IPS DF 19.7 (cell line): ENCODE measurements around the gene GOSR2.

Experiments used
- DNase-seq: peaks from one replicate; pipeline ENCODE4 v3.0.0-alpha.2; 2013; ENCODE audit warnings: low read depth, low spot score

The GOSR2 gene

GRCh38 chr17:46922804-46923635 lies at the start of gene GOSR2:
Gene GOSR2 (plus strand): TSS chr17:46923160. CDS start chr17:46923193, 33 bp downstream.
- DNase-seq: no peak

GRCh38 chr17:46873941-46874645 lies 48.9 kb upstream of the GOSR2 start:
- no peak for DNase-seq

DNA sequence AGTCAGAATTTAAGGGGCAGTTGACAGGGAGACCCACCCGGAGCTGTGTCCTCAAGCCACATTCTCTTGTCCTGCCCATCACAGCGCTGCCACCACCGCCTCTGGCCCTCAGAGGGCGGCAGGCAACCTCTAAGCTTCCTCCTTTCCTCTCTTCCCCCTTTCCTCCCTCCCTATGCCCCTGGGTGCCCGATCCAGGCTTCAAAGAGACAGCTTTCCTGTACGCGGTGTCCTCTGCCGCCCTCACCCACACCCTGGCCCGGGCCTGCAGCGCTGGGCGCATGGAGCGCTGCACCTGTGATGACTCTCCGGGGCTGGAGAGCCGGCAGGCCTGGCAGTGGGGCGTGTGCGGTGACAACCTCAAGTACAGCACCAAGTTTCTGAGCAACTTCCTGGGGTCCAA lies 48.1 kb upstream of the GOSR2 start:
- no peak for DNase-seq

DNA sequence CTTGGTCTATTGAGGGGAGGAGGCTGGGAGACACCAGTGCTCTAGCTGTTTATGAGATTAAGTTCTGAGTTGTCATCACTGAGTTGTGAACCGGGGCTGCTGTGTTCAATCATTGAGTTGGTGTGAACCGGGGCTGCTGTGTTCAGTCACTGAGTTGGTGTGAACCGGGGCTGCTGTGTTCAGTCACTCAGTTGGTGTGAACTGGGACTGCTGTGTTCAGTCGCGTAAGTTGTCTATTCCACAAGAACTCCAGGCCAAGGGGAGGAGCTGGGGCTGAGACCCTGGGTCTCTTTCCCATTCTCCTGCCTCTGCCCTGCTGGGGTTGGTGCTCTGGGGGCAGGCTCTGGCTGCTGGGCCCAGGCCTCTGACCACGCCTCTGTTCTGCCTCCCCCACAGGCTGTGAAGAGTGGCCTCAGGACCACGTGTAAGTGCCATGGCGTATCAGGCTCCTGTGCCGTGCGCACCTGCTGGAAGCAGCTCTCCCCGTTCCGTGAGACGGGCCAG lies 47.1 kb upstream of the GOSR2 start:
- DNase-seq: no peak

DNA sequence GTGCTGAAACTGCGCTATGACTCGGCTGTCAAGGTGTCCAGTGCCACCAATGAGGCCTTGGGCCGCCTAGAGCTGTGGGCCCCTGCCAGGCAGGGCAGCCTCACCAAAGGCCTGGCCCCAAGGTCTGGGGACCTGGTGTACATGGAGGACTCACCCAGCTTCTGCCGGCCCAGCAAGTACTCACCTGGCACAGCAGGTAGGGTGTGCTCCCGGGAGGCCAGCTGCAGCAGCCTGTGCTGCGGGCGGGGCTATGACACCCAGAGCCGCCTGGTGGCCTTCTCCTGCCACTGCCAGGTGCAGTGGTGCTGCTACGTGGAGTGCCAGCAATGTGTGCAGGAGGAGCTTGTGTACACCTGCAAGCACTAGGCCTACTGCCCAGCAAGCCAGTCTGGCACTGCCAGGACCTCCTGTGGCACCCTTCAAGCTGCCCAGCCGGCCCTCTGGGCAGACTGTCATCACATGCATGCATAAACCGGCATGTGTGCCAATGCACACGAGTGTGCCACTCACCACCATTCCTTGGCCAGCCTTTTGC lies 46.5 kb upstream of the GOSR2 start:
- no peak for DNase-seq

GRCh38 chr17:46876926-46877325 lies 46.0 kb upstream of the GOSR2 start:
- DNase-seq: no peak

- DNase-seq: no peak
Observed at GRCh38 chr17:46877466-46877865, 45.5 kb upstream of the GOSR2 start.

DNA sequence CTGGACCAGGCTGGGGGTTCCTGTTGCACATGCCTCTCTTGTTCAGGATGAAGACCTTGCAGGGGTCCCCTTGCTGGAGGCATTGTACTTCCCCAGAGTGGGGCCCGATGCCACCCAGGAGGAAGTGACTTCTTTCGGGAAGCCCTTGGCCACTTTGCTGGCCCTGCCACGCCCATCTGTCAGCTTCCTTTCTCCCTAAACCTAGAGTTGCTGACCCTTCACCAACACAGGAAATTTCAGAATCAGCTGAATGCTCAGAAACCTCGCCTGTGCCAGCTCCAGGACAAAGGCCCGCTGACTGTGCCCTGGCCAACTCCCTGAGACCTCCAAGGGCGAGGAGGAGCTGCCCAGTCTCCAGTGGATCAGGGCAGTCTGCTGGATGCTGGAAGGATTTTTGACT lies 44.9 kb upstream of the GOSR2 start:
- no peak for DNase-seq

DNA sequence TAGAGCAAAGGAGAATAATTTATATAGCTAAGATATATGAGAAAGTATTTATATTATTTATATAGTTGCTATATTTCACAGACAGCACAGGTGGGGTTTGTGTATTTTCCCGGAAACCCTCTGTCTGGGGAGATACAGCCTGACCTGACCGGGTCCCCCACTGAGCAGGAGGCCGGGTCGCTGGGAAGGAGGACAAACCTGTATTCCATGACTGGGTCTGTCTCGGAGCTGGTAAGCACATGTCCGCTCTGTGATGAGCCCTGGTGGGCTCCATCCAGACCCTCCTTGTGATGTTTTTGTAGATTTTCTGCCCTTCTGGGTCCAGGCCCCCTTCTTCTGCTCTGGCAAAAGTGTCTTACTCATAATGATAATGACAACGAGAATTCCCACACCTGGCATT lies 43.9 kb upstream of the GOSR2 start:
- no peak for DNase-seq

DNA sequence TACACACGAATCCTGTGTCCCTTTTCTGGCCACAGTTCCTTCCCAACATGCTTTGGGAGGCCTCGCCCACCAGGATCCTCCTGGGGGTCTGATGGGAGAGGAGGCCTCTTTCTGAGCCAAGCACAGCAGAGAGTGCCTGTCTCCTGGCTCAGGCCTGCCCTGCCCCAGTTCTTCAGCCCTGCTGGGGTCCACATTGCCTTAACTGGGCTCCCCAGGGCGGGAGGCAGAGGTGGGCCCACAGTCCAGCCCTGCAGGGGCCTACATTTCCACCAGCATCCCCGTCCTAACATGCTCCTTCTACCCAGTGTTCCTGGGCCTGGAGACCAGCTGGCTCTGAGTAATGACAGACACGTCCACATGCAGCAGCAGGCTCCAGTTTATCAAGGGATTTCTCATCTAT lies 41.9 kb upstream of the GOSR2 start:
- DNase-seq: no peak

DNA sequence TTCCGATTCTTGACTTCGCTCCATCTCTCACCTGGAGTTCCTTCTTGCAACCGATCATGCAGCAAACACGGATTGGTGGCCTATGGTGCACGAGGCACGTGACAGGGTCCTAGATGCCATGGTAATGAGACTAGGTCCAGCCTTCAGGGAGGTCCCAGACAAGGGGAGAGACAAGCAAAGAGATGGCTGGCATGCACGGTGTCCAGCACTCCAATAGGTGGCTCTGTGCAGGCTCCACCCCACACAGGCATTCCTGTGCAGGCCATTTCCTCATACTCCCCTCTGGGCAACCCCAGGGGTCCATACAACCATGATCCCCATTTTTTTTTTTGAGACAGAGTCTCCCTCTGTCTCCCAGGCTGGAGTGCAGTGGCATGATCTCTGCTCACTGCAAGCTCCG lies 40.3 kb upstream of the GOSR2 start:
- DNase-seq: no peak

- DNase-seq: no peak
Observed at GRCh38 chr17:46883871-46884520, 39.0 kb upstream of the GOSR2 start.

- no peak for DNase-seq
Observed at GRCh38 chr17:46884552-46884951, 38.4 kb upstream of the GOSR2 start.

DNA sequence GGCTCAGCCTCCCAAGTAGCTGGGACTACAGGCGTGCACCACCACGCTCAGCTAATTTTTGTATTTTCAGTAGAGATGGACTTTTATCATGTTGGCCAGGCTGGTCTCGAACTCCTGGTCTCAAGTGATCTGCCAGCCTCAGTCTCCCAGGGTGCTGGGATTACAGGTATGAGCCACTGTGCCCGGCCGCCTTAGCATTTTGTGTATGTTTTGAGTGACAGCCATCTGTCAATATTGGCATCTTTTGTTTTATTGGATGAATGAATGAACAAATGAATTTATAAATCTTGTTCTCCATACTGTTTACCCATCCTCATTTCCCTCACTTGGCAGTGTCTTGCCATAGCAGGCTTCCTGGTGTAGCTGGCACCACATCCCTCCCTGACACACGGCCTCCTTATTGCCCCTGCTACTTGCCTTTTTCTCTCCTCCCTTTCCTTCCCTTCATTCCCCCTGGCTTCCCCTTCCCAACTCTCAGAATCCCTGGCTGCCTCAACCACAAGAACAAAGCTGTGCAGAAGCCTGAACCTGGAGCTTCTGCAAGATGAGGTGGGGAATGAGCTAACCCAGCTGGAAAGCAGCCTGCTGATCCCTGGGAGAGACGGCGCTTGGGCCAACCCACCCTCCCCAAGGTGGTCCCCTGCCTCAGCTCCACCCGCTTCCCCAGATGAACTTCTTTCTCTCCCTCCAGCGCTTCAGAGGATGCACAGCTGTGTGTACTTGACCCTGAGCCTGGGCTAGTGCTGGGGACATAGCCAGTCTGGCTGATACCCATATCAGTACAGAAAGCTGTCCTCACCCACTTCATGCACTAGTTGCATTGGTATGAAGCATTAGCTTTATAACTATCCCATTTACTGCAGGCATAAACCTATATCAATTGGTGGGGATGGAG lies 37.3 kb upstream of the GOSR2 start:
- no peak for DNase-seq

GRCh38 chr17:46886310-46886663 lies 36.7 kb upstream of the GOSR2 start:
- no peak for DNase-seq

- no peak for DNase-seq
Observed at GRCh38 chr17:46887717-46888116, 35.2 kb upstream of the GOSR2 start.

GRCh38 chr17:46888727-46889126 lies 34.2 kb upstream of the GOSR2 start:
- no peak for DNase-seq

DNA sequence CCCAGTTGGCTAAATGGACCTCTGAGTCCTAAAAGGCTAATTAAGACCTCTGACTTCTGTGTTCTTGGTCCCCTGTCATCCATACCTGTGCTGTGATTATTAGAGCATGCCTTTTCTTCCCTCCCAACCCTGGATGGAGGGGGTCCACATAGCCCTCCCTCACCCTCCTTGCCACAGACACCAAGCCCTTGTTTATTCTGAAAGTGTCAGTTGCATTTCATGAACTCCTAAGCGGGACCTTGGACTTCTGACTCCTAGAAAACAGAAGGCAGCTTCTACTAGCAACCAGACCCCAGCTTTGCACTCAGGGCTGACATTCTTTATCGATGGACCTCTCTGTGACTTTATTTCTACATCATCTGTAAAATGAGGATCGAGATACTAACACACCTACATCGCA lies 33.4 kb upstream of the GOSR2 start:
- no peak for DNase-seq

DNA sequence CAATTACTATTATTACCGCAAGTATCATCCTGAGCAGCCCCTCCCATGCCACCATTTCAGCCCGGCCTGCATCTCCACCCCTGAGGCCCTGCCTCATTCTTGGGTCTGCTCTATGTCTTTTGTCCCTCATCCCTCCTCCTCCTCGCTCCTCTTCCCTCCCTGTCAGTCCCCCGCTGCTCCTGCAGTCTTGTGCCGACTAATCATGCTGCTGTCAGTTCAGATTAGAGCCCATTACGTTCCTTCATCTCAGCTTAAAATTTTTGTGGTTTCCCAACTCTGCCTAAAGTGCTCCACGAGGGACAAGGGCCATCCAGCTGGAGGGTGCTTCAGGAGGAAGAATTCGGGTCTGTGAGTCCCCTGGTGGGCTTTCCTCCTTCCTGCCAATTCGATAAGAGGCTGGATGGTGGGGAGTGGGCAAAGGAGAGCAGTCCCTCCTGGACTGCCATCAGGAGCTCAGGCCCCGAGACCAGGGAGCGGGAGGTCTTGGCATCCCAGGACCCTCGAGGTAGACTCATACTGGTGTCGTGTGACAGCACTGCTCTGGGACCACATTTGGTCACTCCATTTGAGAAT lies 32.9 kb upstream of the GOSR2 start:
- DNase-seq: no peak

DNA sequence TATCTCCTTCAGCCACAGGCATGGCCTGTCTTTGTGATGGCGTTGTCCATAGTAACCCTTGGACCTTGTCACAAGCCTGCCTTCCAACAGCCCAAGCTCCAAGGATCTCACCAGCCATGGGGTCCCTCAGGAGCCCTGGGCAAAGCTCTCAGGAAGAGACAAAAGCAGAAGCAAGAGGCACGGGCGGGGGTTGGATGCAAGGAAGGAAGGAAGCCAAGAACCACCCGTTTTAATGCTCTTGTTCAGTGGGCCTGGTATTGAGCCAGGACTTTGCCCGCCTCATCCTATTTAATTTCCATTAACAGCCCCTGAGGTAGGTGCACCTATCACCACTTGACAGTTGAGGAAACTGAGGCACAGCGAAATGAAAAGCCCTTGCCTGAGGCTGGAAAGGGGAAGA lies 32.3 kb upstream of the GOSR2 start:
- DNase-seq: no peak

GRCh38 chr17:46892192-46892703 lies 30.7 kb upstream of the GOSR2 start:
- DNase-seq: no peak
